A549 (cell line): ENCODE data around the gene MAVS. TPM values are rescaled to one million over a fixed set of nuclear protein-coding genes. Genes with fewer than 3 reads are reported as not detected.

Experiments used
- ATAC-seq, 2 experiments: fragments of 200-7000 bp in 1 of 2; fragments of >200 bp in 1 of 2; cut with Nextera tagmentation in 1 of 2; cut with Tn5 transposase in 1 of 2; 3 replicates each; pipeline versions ENCODE4 v1.8.0 to v1.9.1; 2018 to 2020; ENCODE audit warnings: mild to moderate bottlenecking in 1 of 2, moderate library complexity in 1 of 2
- CTCF ChIA-PET: fragments of 300-600 bp; sonication (Branson Sonifier 250); formaldehyde crosslinking; extraction: SDS; loops from one replicate; lab custom pipeline; 2021; ENCODE audit warnings: antibody characterized with exemption, inconsistent platforms; lab: Yijun Ruan, JAX
- POLR2A ChIA-PET: fragments of 350-600 bp; formaldehyde crosslinking; extraction: SDS; loops from one replicate; lab custom pipeline; 2021; ENCODE audit warnings: antibody characterized with exemption, inconsistent platforms; lab: Yijun Ruan, JAX
- DNase-seq, 2 experiments: peaks; one replicate each; pipeline versions ENCODE4 v3.0.0 to v3.0.0-alpha.2; 2011 to 2016; ENCODE audit warnings: low read depth in 1 of 2, low spot score in 1 of 2
- FAIRE-seq: peaks from 2 replicates; lab custom pipeline; 2011; peaks lifted over from hg19 to GRCh38; lab: Jason Lieb, UNC
- H3K27ac ChIP-seq, 2 experiments: fragments of >200 bp; sonication (Bioruptor Twin); formaldehyde crosslinking; 3 replicates each; pipeline ENCODE4 v1.5.1; 2016 to 2017
- H3K4me1 ChIP-seq: fragments of >200 bp; sonication (Bioruptor Twin); formaldehyde crosslinking; 3 replicates; pipeline ENCODE4 v1.6.1; 2016
- H3K4me2 ChIP-seq: fragments of >200 bp; sonication (Bioruptor Twin); formaldehyde crosslinking; 3 replicates; pipeline ENCODE4 v1.6.1; 2016
- H3K4me3 ChIP-seq: fragments of >200 bp; sonication (Bioruptor Twin); formaldehyde crosslinking; 3 replicates; pipeline ENCODE4 v1.5.1; 2016
- H3K9me3 ChIP-seq: fragments of >200 bp; sonication (Bioruptor Twin); formaldehyde crosslinking; 3 replicates; pipeline ENCODE4 v1.6.1; 2016
- BCL3 ChIP-seq: fragments of >200 bp; sonication (Bioruptor Twin); formaldehyde crosslinking; IDR thresholded peaks from 3 replicates; pipeline ENCODE4 v1.6.1; 2016
- CHD2 ChIP-seq: fragments of 150-350 bp; IDR thresholded peaks from 2 replicates; pipeline ENCODE4 v1.6.1; 2014; ENCODE audit warnings: low read length; ENCODE audit not compliant: partially characterized antibody
- E2F6 ChIP-seq: IDR thresholded peaks from 2 replicates; pipeline ENCODE4 v1.6.1; 2012; ENCODE audit warnings: low read depth, borderline replicate concordance
- ESRRA ChIP-seq: fragments of 150-350 bp; IDR thresholded peaks from 2 replicates; pipeline ENCODE4 v1.6.1; 2014; ENCODE audit warnings: mild to moderate bottlenecking, low read length, borderline replicate concordance
- FOSL2 ChIP-seq, 2 experiments: fragments of 450-650 bp in 1 of 2; fragments of >200 bp in 1 of 2; sonication (Bioruptor Twin) in 1 of 2; formaldehyde crosslinking; IDR thresholded peaks; 2 replicates each; pipeline versions ENCODE4 v1.5.0 to v1.6.1; 2016 to 2020; ENCODE audit warnings: mild to moderate bottlenecking in 1 of 2, moderate library complexity in 1 of 2
- FOXS1 ChIP-seq: fragments of 250-450 bp; sonication (Bioruptor Pico); IDR thresholded peaks from 2 replicates; pipeline ENCODE4 v1.5.0; 2020; ENCODE audit warnings: mild to moderate bottlenecking, moderate library complexity
- GATA3 ChIP-seq: IDR thresholded peaks from 2 replicates; pipeline ENCODE4 v1.6.1; 2012; ENCODE audit warnings: borderline replicate concordance
- HOXB13 ChIP-seq: fragments of 250-450 bp; sonication (Bioruptor Pico); IDR thresholded peaks from 2 replicates; pipeline ENCODE4 v1.5.0; 2020; ENCODE audit warnings: low read depth, mild to moderate bottlenecking, moderate library complexity
- HOXB5 ChIP-seq: fragments of 250-450 bp; sonication (Bioruptor Pico); IDR thresholded peaks from 2 replicates; pipeline ENCODE4 v1.5.0; 2020; ENCODE audit warnings: mild to moderate bottlenecking, moderate library complexity
- JUN ChIP-seq, 2 experiments: fragments of >200 bp; sonication (Bioruptor Twin); formaldehyde crosslinking; IDR thresholded peaks; 2 replicates in 1 of 2; 3 replicates in 1 of 2; pipeline ENCODE4 v1.6.1; 2016 to 2017
- JUNB ChIP-seq: fragments of >200 bp; sonication (Bioruptor Twin); formaldehyde crosslinking; IDR thresholded peaks from 2 replicates; pipeline ENCODE4 v1.6.1; 2016
- MAFK ChIP-seq: fragments of 450-650 bp; IDR thresholded peaks from 2 replicates; pipeline ENCODE4 v1.6.1; 2014; ENCODE audit not compliant: partially characterized antibody
- MAX ChIP-seq: IDR thresholded peaks from 2 replicates; pipeline ENCODE4 v1.6.1; 2012
- MAZ ChIP-seq: fragments of 150-350 bp; IDR thresholded peaks from 2 replicates; pipeline ENCODE4 v1.6.1; 2014; ENCODE audit warnings: antibody characterized with exemption, low read depth, low read length, borderline replicate concordance
- MYC ChIP-seq: IDR thresholded peaks from 2 replicates; pipeline ENCODE4 v1.6.1; 2012; ENCODE audit warnings: mild to moderate bottlenecking, inconsistent platforms, low read length, improper control_type of control experiment, borderline replicate concordance
- NFE2L2 ChIP-seq: fragments of 150-350 bp; conservative IDR thresholded peaks from 2 replicates; pipeline ENCODE4 v1.6.1; 2014; ENCODE audit warnings: low read length
- POLR2A ChIP-seq: IDR thresholded peaks from 2 replicates; pipeline ENCODE4 v1.6.1; 2012; ENCODE audit warnings: mild to moderate bottlenecking, low read length
- POLR2AphosphoS2 ChIP-seq: conservative IDR thresholded peaks from 2 replicates; pipeline ENCODE4 v1.6.1; 2012; ENCODE audit warnings: low read length, improper control_type of control experiment, inconsistent platforms
- RAD21 ChIP-seq, 2 experiments: fragments of >200 bp in 1 of 2; sonication (Bioruptor Twin) in 1 of 2; formaldehyde crosslinking in 1 of 2; IDR thresholded peaks in 1 of 2; conservative IDR thresholded peaks in 1 of 2; 2 replicates in 1 of 2; 3 replicates in 1 of 2; pipeline ENCODE4 v1.6.1; 2012 to 2018; ENCODE audit warnings: inconsistent platforms in 1 of 2
- RCOR1 ChIP-seq: fragments of 150-350 bp; IDR thresholded peaks from 2 replicates; pipeline ENCODE4 v1.6.1; 2014; ENCODE audit warnings: antibody characterized with exemption, low read length, low read depth
- SREBF2 ChIP-seq: fragments of 450-650 bp; IDR thresholded peaks from 2 replicates; pipeline ENCODE4 v1.6.1; 2014; ENCODE audit warnings: mild to moderate bottlenecking, moderate library complexity
- ZSCAN20 ChIP-seq: fragments of 250-450 bp; sonication (Bioruptor Pico); IDR thresholded peaks from 2 replicates; pipeline ENCODE4 v1.8.0; 2022; ENCODE audit warnings: mild to moderate bottlenecking, moderate library complexity
- WGBS: methylation state at CpG from one replicate; pipeline ENCODE4 v1.1.6; 2017; ENCODE audit errors: missing lambda C conversion rate; 5-methylcytosine and 5-hydroxymethylcytosine counted together
- polyA plus RNA-seq, 4 experiments: library from polyadenylated mRNA; depleted of rRNA in 3 of 4; stranded (reverse); fragments of >200 nt; fragmentation: RNase III in 1 of 4; extraction: RNeasy Plus Mini Kit Qiagen cat#74134 plus additional on column Dnase treatment in 1 of 4; gene quantifications; 2 replicates in 3 of 4; 3 replicates in 1 of 4; pipeline ENCODE4 v1.2.3, GENCODE V29; 2011 to 2017
- TF ChIP-seq, protein P1 (sequence below): IDR thresholded peaks from 2 replicates; pipeline ENCODE4 v1.6.1; 2012

Gene MAVS
- polyA plus RNA-seq, 2 of the 4 experiments (the other 2 are of a cell fraction), result 18.9 to 31.0 TPM

GRCh38 chr20:3821996-3822395 lies 24.6 kb upstream of the MAVS start:
- ChIA-PET CTCF (interaction anchor here (0.9 to 13.5 kb wide), 8 partner anchors 13 to 250 kb away, joined by 3 to 132 read pairs (median 16); partner anchors contain the start of gene ADISSP), POLR2A (interaction anchor here (3.2 kb wide), 1 partner anchor 26 kb away, joined by 19 read pairs; the partner anchor contains the start of gene CDC25B)
- Histone ChIP-seq H3K27ac (no peak overlapping the region), H3K4me1 (peaks cover 28% of the 10 kb centered on the region), H3K4me3 (no peak overlapping the region), H3K4me2 (peak overlapping the region; percentile 74; the same call in 1 of the 3 replicates), H3K9me3 (no peaks in the 10 kb centered on the region)
- no peak for ATAC-seq
- TF ChIP-seq JUN (IDR thresholded peaks at IDR 0.05) (no peak), CHD2 (no peak), FOSL2 (IDR thresholded peaks at IDR 0.05) (no peak), FOSL2 (CRISPR knock-in tag; IDR thresholded peaks at IDR 0.05) (no peak), SREBF2 (no peak), ESRRA (no peak)
- FAIRE-seq, result no peak
- DNase-seq, result no peak
- whole genome bisulfite sequencing, result 93% methylated on average over 14 of the region's 14 CpGs

GRCh38 chr20:3823881-3824280 lies 22.8 kb upstream of the MAVS start:
- Histone ChIP-seq H3K27ac (no peak overlapping the region), H3K4me1 (peaks cover 16% of the 10 kb centered on the region), H3K4me2 (no peak overlapping the region), H3K9me3 (no peaks in the 10 kb centered on the region), H3K4me3 (no peak overlapping the region)
- FAIRE-seq (no peak), DNase-seq (no peak), ATAC-seq (no peak)
- 90% methylated on average over 18 of the region's 20 CpGs for WGBS
- no peak for TF ChIP-seq BCL3
- TF ChIP-seq E2F6, result no peak
- TF ChIP-seq HOXB5 (CRISPR knock-in tag), result no peak
- TF ChIP-seq MAX, result no peak
- TF ChIP-seq RCOR1, result no peak
- no peak for TF ChIP-seq NFE2L2
- TF ChIP-seq, protein P1, sequence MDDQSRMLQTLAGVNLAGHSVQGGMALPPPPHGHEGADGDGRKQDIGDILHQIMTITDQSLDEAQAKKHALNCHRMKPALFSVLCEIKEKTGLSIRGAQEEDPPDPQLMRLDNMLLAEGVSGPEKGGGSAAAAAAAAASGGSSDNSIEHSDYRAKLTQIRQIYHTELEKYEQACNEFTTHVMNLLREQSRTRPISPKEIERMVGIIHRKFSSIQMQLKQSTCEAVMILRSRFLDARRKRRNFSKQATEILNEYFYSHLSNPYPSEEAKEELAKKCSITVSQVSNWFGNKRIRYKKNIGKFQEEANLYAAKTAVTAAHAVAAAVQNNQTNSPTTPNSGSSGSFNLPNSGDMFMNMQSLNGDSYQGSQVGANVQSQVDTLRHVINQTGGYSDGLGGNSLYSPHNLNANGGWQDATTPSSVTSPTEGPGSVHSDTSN, result no peak
- no peak for TF ChIP-seq GATA3
- TF ChIP-seq SREBF2, result no peak
- TF ChIP-seq FOXS1 (CRISPR knock-in tag), result no peak
- no peak for TF ChIP-seq MAZ
- no peak for TF ChIP-seq ZSCAN20 (CRISPR knock-in tag)
- POLR2A ChIA-PET, result interaction anchor here (0.6 to 1.0 kb wide), 2 partner anchors 9 to 43 kb away, joined by 3 to 5 read pairs; partner anchors contain the start of gene SPEF1
- CTCF ChIA-PET, result interaction anchor here (1.5 to 13.5 kb wide), 3 partner anchors 11 to 32 kb away, joined by 4 to 132 read pairs (median 128); no protein-coding TSS in a partner anchor

- no peak for DNase-seq
- WGBS, result 85% methylated on average over 7 of the region's 7 CpGs
- H3K4me3 ChIP-seq, result no peak overlapping the region
- TF ChIP-seq JUNB, result no peak
- TF ChIP-seq MAFK, result no peak
- TF ChIP-seq RCOR1, result no peak
- TF ChIP-seq HOXB13, result no peak
- no peak for TF ChIP-seq MYC
- no peak for TF ChIP-seq RAD21 (conservative IDR thresholded peaks at IDR 0.05 in 1 of 2, IDR thresholded peaks at IDR 0.05 in 1 of 2)
- no peak for TF ChIP-seq POLR2A
- no peak for TF ChIP-seq POLR2AphosphoS2
- no peak for TF ChIP-seq JUN (IDR thresholded peaks at IDR 0.05)
- TF ChIP-seq, all 56 proteins: peak for 0
- no peak for FAIRE-seq
- POLR2A ChIA-PET, result no interaction called here
- H3K4me1 ChIP-seq, result peaks cover 6% of the 10 kb centered on the region
- CTCF ChIA-PET, result interaction anchor here (0.5 to 13.5 kb wide), 8 partner anchors 8 to 332 kb away, joined by 3 to 132 read pairs (median 4); no protein-coding TSS in a partner anchor
- H3K27ac ChIP-seq, result no peak overlapping the region
- H3K9me3 ChIP-seq, result no peaks in the 10 kb centered on the region
- 0 out of 6 replicates have a peak, but pooled peaks of 1 of the 2 experiments have one; percentile 15 for ATAC-seq
- H3K4me2 ChIP-seq, result no peak overlapping the region
Measured at GRCh38 chr20:3825526-3825925, 21.1 kb upstream of the MAVS start.
